OCI-LY7 (cell line): ENCODE measurements around the gene PHTF1.

Source experiments
- EZH2phosphoT487 ChIP-seq: fragments of 200-600 bp; sonication (generic); IDR thresholded peaks from 2 replicates; pipeline ENCODE4 v1.6.1; 2018; ENCODE audit warnings: low read depth, borderline replicate concordance, mild to moderate bottlenecking, mixed run types, antibody characterized with exemption, low read length, moderate library complexity, mixed read lengths
- TF ChIP-seq, protein P1 (sequence below): fragments of 200-600 bp; sonication (generic); conservative IDR thresholded peaks from 2 replicates; pipeline ENCODE4 v1.5.1; 2014; ENCODE audit warnings: mild to moderate bottlenecking, antibody characterized with exemption, low read length, moderate library complexity, mixed read lengths

DNA sequence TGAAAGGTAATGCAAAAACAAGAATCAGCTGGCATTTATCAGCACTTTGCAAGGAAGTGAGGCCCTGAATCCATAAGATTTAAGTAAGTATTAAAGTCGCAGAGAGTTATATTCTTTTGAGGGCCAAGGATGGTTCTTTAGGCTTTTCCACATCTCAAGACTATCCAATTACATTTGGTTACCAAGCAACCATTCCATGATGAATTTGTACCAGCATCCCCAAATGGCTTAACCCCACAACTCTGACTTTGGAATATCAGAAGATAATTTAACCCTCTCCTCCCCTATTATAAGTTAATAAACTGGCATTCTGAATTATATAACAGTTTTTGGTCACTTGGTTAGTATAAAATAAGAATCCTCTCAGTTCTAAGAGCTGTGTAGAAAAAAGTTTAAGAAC, 2.8 kb downstream of the PHTF1 start:
- TF ChIP-seq, protein P1, sequence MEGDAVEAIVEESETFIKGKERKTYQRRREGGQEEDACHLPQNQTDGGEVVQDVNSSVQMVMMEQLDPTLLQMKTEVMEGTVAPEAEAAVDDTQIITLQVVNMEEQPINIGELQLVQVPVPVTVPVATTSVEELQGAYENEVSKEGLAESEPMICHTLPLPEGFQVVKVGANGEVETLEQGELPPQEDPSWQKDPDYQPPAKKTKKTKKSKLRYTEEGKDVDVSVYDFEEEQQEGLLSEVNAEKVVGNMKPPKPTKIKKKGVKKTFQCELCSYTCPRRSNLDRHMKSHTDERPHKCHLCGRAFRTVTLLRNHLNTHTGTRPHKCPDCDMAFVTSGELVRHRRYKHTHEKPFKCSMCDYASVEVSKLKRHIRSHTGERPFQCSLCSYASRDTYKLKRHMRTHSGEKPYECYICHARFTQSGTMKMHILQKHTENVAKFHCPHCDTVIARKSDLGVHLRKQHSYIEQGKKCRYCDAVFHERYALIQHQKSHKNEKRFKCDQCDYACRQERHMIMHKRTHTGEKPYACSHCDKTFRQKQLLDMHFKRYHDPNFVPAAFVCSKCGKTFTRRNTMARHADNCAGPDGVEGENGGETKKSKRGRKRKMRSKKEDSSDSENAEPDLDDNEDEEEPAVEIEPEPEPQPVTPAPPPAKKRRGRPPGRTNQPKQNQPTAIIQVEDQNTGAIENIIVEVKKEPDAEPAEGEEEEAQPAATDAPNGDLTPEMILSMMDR = no peak
- no peak for TF ChIP-seq EZH2phosphoT487
